ENCODE measurements around the gene C10orf71.

Gene C10orf71

DNA sequence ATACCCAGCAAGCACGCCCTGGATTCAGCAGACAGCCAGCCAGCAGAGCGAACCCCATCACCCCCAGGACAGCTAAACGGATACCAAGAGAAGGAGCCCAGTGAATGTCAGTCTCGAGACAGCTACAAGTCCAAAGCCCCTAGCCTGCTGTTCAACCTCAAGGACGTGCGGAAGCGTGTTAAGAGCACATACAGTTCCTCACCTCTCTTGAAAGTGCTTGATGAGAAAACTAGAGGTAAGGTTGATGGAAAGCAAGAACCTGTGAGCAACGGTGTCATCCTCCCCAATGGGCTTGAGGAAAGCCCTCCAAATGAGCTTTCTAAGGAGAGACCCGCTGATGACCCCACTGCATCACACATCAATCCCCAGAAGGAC lies 24.9 kb downstream of the C10orf71 start:
- TF ChIP-seq BACH2 (CRISPR knock-in tag; IDR thresholded peaks at IDR 0.05; ENCODE audit: borderline replicate concordance), result no peak
- TF ChIP-seq ZNF565 (CRISPR knock-in tag; conservative IDR thresholded peaks at IDR 0.05; ENCODE audit: low read depth), result no peak
- no peak for TF ChIP-seq ARNTL (CRISPR knock-in tag; IDR thresholded peaks at IDR 0.05; ENCODE audit: borderline replicate concordance, low read depth)
- no peak for TF ChIP-seq RARB (CRISPR knock-in tag; IDR thresholded peaks at IDR 0.05)
- no peak for TF ChIP-seq ISL1 (CRISPR knock-in tag; IDR thresholded peaks at IDR 0.05)
- TF ChIP-seq, protein P1, sequence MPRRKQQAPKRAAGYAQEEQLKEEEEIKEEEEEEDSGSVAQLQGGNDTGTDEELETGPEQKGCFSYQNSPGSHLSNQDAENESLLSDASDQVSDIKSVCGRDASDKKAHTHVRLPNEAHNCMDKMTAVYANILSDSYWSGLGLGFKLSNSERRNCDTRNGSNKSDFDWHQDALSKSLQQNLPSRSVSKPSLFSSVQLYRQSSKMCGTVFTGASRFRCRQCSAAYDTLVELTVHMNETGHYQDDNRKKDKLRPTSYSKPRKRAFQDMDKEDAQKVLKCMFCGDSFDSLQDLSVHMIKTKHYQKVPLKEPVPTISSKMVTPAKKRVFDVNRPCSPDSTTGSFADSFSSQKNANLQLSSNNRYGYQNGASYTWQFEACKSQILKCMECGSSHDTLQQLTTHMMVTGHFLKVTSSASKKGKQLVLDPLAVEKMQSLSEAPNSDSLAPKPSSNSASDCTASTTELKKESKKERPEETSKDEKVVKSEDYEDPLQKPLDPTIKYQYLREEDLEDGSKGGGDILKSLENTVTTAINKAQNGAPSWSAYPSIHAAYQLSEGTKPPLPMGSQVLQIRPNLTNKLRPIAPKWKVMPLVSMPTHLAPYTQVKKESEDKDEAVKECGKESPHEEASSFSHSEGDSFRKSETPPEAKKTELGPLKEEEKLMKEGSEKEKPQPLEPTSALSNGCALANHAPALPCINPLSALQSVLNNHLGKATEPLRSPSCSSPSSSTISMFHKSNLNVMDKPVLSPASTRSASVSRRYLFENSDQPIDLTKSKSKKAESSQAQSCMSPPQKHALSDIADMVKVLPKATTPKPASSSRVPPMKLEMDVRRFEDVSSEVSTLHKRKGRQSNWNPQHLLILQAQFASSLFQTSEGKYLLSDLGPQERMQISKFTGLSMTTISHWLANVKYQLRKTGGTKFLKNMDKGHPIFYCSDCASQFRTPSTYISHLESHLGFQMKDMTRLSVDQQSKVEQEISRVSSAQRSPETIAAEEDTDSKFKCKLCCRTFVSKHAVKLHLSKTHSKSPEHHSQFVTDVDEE (CRISPR knock-in tag; IDR thresholded peaks at IDR 0.05), result no peak
- TF ChIP-seq GLIS3 (CRISPR knock-in tag; IDR thresholded peaks at IDR 0.05), result no peak
- TF ChIP-seq CSDC2 (CRISPR knock-in tag; IDR thresholded peaks at IDR 0.05), result no peak
- no peak for TF ChIP-seq PPARA (CRISPR knock-in tag; IDR thresholded peaks at IDR 0.05; ENCODE audit: borderline replicate concordance)
- no peak for TF ChIP-seq ESRRG (CRISPR knock-in tag; IDR thresholded peaks at IDR 0.05)
- no peak for TF ChIP-seq ZNF8 (CRISPR knock-in tag; IDR thresholded peaks at IDR 0.05)
- no peak for TF ChIP-seq TOX (CRISPR knock-in tag; IDR thresholded peaks at IDR 0.05; ENCODE audit: borderline replicate concordance)
- TF ChIP-seq, protein P2, sequence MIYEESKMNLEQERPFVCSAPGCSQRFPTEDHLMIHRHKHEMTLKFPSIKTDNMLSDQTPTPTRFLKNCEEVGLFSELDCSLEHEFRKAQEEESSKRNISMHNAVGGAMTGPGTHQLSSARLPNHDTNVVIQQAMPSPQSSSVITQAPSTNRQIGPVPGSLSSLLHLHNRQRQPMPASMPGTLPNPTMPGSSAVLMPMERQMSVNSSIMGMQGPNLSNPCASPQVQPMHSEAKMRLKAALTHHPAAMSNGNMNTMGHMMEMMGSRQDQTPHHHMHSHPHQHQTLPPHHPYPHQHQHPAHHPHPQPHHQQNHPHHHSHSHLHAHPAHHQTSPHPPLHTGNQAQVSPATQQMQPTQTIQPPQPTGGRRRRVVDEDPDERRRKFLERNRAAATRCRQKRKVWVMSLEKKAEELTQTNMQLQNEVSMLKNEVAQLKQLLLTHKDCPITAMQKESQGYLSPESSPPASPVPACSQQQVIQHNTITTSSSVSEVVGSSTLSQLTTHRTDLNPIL (CRISPR knock-in tag; IDR thresholded peaks at IDR 0.05; ENCODE audit: low read depth), result no peak
- no peak for TF ChIP-seq POU6F1 (CRISPR knock-in tag; IDR thresholded peaks at IDR 0.05; ENCODE audit: borderline replicate concordance, low read depth)
- TF ChIP-seq OSR1 (CRISPR knock-in tag; IDR thresholded peaks at IDR 0.05), result no peak
- no peak for TF ChIP-seq SNAI2 (CRISPR knock-in tag; IDR thresholded peaks at IDR 0.05)
- TF ChIP-seq, protein P3, sequence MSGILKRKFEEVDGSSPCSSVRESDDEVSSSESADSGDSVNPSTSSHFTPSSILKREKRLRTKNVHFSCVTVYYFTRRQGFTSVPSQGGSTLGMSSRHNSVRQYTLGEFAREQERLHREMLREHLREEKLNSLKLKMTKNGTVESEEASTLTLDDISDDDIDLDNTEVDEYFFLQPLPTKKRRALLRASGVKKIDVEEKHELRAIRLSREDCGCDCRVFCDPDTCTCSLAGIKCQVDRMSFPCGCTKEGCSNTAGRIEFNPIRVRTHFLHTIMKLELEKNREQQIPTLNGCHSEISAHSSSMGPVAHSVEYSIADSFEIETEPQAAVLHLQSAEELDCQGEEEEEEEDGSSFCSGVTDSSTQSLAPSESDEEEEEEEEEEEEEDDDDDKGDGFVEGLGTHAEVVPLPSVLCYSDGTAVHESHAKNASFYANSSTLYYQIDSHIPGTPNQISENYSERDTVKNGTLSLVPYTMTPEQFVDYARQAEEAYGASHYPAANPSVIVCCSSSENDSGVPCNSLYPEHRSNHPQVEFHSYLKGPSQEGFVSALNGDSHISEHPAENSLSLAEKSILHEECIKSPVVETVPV (CRISPR knock-in tag; IDR thresholded peaks at IDR 0.05), result no peak
- TF ChIP-seq TCF4 (CRISPR knock-in tag; IDR thresholded peaks at IDR 0.05; ENCODE audit: borderline replicate concordance), result no peak
- ATAC-seq, result no peak

- TF ChIP-seq ARNTL (CRISPR knock-in tag; IDR thresholded peaks at IDR 0.05; ENCODE audit: borderline replicate concordance, low read depth), result no peak
- TF ChIP-seq ZNF565 (CRISPR knock-in tag; conservative IDR thresholded peaks at IDR 0.05; ENCODE audit: low read depth), result no peak
- no peak for TF ChIP-seq OSR1 (CRISPR knock-in tag; IDR thresholded peaks at IDR 0.05)
- TF ChIP-seq, protein P4, sequence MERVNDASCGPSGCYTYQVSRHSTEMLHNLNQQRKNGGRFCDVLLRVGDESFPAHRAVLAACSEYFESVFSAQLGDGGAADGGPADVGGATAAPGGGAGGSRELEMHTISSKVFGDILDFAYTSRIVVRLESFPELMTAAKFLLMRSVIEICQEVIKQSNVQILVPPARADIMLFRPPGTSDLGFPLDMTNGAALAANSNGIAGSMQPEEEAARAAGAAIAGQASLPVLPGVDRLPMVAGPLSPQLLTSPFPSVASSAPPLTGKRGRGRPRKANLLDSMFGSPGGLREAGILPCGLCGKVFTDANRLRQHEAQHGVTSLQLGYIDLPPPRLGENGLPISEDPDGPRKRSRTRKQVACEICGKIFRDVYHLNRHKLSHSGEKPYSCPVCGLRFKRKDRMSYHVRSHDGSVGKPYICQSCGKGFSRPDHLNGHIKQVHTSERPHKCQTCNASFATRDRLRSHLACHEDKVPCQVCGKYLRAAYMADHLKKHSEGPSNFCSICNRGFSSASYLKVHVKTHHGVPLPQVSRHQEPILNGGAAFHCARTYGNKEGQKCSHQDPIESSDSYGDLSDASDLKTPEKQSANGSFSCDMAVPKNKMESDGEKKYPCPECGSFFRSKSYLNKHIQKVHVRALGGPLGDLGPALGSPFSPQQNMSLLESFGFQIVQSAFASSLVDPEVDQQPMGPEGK (CRISPR knock-in tag; IDR thresholded peaks at IDR 0.05; ENCODE audit: borderline replicate concordance), result no peak
- no peak for TF ChIP-seq ZFP3 (CRISPR knock-in tag; IDR thresholded peaks at IDR 0.05)
- no peak for TF ChIP-seq SNAI2 (CRISPR knock-in tag; IDR thresholded peaks at IDR 0.05)
- TF ChIP-seq CSDC2 (CRISPR knock-in tag; IDR thresholded peaks at IDR 0.05), result no peak
- no peak for TF ChIP-seq TCF4 (CRISPR knock-in tag; IDR thresholded peaks at IDR 0.05; ENCODE audit: borderline replicate concordance)
- no peak for TF ChIP-seq POU6F1 (CRISPR knock-in tag; IDR thresholded peaks at IDR 0.05; ENCODE audit: borderline replicate concordance, low read depth)
- TF ChIP-seq ESRRG (CRISPR knock-in tag; IDR thresholded peaks at IDR 0.05), result no peak
- TF ChIP-seq ZNF70 (CRISPR knock-in tag; IDR thresholded peaks at IDR 0.05), result no peak
- TF ChIP-seq BACH2 (CRISPR knock-in tag; IDR thresholded peaks at IDR 0.05; ENCODE audit: borderline replicate concordance), result no peak
- TF ChIP-seq, protein P2 (CRISPR knock-in tag; IDR thresholded peaks at IDR 0.05; ENCODE audit: low read depth), result no peak
- TF ChIP-seq TOX (CRISPR knock-in tag; IDR thresholded peaks at IDR 0.05; ENCODE audit: borderline replicate concordance), result no peak
- TF ChIP-seq, protein P1 (CRISPR knock-in tag; IDR thresholded peaks at IDR 0.05), result no peak
- no peak for TF ChIP-seq ZC3H10 (CRISPR knock-in tag; IDR thresholded peaks at IDR 0.05)
- no peak for TF ChIP-seq ZFP30 (CRISPR knock-in tag; IDR thresholded peaks at IDR 0.05)
- no peak for TF ChIP-seq ISL1 (CRISPR knock-in tag; IDR thresholded peaks at IDR 0.05)
- TF ChIP-seq ZNF8 (CRISPR knock-in tag; IDR thresholded peaks at IDR 0.05), result no peak
- ATAC-seq, result no peak
Observed at GRCh38 chr10:49324711-49325110, 25.7 kb downstream of the C10orf71 start.

Data from SK-N-SH treated with all-trans-retinoic acid at 6 μM for 48 hours (cell line).